ENCODE measurements around the gene CRY2.
"Not testable (repeated sequence)": the region's sequence is repeated elsewhere in the genome, so short reads cannot be mapped to it uniquely, and the experiment has no call there.

CRY2 gene

GRCh38 chr11:45880772-45881570 lies 33.7 kb downstream of the CRY2 start:
- no peak for DNase-seq

GRCh38 chr11:45881708-45882368 lies 34.6 kb downstream of the CRY2 start:
- no peak for DNase-seq

- DNase-seq: no peak
Observed at GRCh38 chr11:45884596-45885185, 37.4 kb downstream of the CRY2 start.

GRCh38 chr11:45885274-45885920 lies 38.1 kb downstream of the CRY2 start, which contains the start of gene MAPK8IP1:
Gene MAPK8IP1, plus strand, starts transcription at chr11:45885651. Its CDS starts 170 bp downstream, at chr11:45885821.
- peak; percentile 48 for DNase-seq

GRCh38 chr11:45885921-45886721 lies 38.8 kb downstream of the CRY2 start:
- no peak for DNase-seq

- no peak for DNase-seq
Observed at GRCh38 chr11:45886816-45887520, 39.7 kb downstream of the CRY2 start.

- DNase-seq: no peak
Observed at GRCh38 chr11:45887587-45887986, 40.3 kb downstream of the CRY2 start.

GRCh38 chr11:45889555-45889954 lies 42.3 kb downstream of the CRY2 start:
- DNase-seq: no peak

GRCh38 chr11:45889966-45890365 lies 42.7 kb downstream of the CRY2 start:
- DNase-seq: no peak

GRCh38 chr11:45890886-45891550 lies 43.7 kb downstream of the CRY2 start:
- no peak for DNase-seq

GRCh38 chr11:45892856-45893255 lies 45.6 kb downstream of the CRY2 start:
- no peak for DNase-seq

GRCh38 chr11:45894555-45895247 lies 47.4 kb downstream of the CRY2 start:
- DNase-seq: no peak

- DNase-seq: no peak
Observed at GRCh38 chr11:45895553-45896259, 48.4 kb downstream of the CRY2 start.

- no peak for DNase-seq
Observed at GRCh38 chr11:45896422-45896984, 49.2 kb downstream of the CRY2 start.

- DNase-seq: no peak
Observed at GRCh38 chr11:45897556-45897955, 50.3 kb downstream of the CRY2 start.

GRCh38 chr11:45899086-45899447 lies 51.8 kb downstream of the CRY2 start:
- no peak for DNase-seq

- peak; percentile 84 for DNase-seq
Observed at GRCh38 chr11:45899448-45900174, 52.3 kb downstream of the CRY2 start.

- not testable (repeated sequence) for DNase-seq
Observed at GRCh38 chr11:45900175-45900800, 53.0 kb downstream of the CRY2 start.

All from CD4-positive, alpha-beta T cell treated with Interleukin-15 for 1 hour (primary cell).